ENCODE results near the gene SPATA32.
"Not testable (repeated sequence)": the region's sequence is repeated elsewhere in the genome, so short reads cannot be mapped to it uniquely, and the experiment has no call there.

SPATA32 gene, protein sequence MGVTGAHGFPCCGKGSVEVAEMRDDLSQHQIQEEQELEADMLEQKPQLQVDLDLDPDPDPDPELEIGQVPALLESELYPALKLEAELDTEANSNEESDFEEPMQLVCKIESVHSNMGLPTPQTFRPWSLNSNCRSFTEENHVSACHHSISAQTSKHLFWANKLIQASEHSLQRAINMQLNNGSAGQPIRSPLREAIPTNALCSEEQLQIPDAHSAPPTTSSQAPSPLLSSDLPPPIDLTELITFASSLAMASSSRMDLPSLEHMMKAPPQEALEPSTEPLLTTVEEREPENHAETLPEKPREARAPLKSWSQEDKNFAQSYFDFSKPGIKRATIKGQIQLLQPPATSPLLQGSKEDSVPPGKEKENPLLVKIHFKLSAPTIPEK

DNA sequence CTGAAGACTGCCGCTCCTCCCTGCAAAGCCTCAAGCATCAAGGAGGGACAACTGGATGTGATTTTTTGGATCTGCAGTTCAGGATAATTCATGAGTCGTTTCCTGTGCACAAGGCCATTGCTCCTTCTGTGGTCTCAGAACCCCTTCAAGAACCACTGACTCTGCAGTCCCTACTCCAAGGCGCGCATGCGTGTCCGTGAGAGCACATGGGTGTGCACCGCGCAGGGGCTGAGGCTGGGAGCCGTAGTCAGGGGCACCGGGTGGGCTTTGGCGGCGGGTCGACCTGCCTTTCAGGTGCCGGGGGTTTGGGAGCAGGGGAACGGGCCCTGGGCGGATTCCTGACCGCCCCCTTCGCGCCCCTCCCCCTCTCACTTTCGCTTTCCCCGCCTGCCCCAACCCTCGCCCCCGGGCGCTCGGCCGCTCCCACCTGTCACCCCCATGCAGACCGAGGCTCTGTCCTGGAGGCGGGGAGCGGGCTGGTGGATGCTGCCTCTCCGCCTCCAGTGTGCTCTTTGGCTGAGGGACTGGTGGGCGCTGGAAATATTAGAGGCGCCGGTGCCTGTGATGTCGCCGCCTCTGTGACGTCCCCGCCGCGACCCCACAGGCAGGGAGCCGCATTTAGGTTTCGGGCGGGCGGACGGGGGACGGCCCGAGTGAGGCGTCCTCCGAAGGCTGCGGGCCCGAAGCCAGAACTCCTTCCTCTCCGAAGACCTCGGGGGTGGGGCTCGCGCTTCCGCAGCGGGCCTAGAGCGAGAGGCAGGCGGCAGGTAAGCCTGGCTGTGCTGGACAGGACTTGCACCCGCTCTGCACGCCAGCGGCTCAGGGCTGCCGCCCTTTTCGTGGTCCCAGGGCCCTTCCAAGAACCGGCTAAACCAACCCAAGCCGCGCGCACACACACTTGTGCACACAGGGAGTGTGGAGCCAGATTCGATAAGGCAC is at the start of gene SPATA32:
Gene SPATA32, minus strand, starts transcription at position 518 of the 939 bp plus-strand sequence. Its CDS starts 78 bp downstream, at position 440.
- DNase-seq (ENCODE audit: low read depth): peak; percentile 64

DNA sequence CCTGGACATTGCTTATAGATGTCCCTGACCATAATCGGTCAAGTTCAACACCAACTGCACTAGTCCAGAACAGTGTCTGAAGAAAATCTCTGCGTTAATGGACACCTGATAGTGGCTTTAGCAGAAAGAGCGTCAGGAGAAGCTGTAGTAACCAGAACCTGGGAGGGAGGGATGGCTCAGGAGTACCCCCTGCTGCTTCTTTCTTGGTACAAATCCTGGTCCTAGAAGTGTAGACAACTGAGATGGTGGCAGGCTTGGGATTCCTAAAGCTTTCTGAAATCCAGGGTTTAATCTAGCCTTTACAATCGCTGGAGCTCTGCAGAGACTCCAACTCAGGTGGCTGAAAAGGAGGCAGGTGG is 49.5 kb upstream of the SPATA32 start:
- DNase-seq (ENCODE audit: low read depth): no peak

DNA sequence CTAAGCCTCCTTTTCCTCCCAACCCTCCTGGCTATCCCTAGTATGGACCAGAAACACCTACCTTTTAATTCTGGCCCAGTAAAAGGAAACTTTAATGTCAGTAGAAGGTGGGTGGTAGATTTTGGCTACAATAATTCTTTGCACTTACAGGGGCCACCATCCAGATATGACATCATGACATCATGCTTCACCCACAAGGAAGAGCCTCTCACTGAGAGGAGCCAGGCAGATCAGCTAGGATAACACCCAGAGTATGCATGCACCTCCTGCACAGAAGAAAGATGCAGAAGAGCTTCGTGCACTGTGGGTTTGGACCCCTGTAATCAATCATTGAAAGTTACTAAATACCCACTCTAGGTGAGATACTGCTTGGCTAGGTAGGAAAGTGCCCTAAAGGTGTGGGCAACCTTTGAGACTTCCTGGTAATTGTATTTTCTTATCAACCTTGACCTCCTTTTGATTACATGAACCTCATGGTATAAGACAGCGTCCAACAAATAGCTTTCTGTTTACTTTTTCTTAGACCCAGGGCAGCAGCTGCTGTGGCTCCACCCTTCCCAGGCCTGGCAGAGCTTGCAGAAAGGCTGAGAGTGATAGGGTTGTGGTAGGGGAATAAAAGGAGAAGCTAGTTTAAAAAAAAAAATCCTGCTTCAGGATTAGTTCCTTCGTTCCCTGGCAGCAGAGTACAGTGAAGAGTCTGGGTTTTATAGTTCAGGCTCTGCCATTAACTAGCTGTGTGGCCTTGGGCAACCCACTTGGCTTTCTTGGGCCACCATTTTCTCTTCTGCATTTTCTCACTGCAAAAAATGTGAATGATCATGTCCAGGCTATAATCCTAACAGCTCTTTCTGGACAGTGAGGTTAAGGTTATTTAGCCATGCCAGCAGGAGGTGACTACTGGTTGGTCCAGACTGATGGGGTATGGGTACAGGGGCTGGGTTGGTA is 48.8 kb upstream of the SPATA32 start:
- DNase-seq (ENCODE audit: low read depth): no peak

DNA sequence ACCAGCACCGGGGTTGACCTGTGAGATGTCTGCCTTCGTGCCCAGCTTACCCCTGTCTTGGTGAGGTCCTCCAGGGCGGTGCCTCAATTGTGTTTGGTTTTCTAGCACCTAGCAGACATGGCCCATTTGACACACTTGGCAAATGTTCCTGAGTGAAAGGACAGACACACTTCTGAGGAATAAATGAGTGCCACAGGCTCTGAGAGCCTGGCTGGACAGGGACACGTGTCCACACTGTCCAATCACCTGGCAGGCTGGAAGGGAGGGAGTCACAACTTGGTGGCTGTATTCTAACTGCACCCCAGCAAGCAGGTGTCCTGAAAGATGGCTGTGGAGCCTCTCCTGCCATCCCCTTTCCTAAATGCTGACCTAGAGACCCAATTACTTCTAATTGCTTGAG is 47.5 kb upstream of the SPATA32 start:
- no peak for DNase-seq (ENCODE audit: low read depth)

DNA sequence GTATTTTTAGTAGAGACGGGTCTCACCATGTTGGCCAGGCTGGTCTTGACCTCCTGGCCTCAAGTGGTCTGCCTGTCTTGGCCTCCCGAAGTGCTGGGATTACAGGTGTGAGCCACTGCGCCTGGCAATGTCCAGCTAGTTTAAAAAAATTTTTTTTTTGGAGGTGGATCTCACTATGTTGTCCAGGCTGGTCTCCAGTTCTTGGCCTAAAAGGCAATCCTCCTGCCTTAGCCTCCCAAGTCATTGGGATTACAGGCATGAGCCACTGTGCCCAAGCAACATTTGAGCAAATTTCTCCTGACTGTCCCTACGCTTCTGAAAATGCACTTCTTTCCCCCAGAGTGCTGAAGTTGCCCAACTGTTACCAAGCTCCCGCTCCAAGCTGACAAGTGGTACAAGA is 46.9 kb upstream of the SPATA32 start:
- no peak for DNase-seq (ENCODE audit: low read depth)

DNA sequence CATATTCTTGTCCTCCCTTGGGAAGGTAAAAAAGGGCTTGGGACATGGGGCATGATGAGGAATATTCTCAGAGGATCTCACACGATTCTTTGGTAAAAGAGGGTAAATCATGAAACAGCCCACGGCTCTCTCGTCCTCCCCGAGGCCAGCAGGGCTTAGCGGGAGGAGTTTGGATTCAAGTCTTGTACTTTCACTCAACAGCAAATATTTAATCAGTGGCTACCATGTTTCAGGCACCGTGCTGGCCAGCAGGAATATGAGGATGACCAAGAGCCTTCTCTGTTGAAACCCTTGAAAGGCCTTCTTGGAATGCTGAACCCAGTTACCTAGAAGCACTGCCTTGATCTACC is 46.1 kb upstream of the SPATA32 start:
- DNase-seq (ENCODE audit: low read depth): no peak

DNA sequence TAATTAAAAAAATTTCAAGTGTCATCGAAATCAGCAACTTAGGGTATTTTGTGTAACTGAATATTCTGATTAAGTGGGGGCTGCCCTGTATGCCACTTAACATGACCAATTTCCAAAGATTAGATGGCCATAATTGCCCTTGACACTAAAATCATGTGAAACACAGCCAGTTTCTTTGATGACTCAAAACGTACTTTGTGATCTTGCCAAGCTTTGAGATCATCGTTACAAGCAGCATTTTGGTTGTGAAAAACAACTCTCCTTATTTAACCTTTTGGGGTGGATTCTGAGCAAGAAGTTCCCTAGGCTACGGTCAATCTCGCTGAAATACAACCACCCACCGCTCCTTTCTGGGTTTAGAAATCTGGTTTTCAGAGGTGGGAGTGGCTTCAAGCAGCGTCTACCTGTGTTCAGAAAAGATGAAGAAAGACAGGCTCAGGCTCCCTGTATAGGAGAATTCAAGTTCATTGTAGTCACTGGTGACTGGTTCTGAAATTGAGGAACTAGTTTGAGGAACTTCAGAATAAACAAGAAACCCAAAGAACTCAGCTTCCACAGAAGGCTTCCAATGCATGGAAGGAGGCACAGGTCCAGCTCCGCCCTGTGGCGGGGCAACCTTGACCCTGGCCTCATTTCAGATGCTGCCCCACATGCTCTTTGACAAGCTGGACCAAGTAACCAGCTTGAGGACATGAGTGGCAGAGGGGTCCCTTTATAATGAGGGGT is 45.6 kb upstream of the SPATA32 start:
- DNase-seq (ENCODE audit: low read depth): no peak

DNA sequence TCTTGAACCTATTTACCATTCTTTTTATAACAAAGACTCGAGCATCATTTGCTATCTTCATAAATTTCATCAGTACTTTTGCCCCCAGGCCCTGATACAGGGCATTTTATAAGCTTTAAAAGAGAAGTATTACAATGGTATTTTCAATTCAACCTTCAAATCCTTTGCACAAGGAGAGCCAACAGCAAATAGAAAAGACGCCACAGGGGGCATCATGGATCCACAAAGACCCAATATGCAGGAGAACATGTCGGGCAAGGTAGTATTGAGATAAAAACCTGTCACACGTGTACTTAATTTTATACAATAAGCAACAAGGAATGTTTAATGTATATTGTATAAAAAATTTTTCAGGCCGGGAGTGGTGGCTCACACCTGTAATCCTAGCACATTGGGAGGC is 44.7 kb upstream of the SPATA32 start:
- no peak for DNase-seq (ENCODE audit: low read depth)

DNA sequence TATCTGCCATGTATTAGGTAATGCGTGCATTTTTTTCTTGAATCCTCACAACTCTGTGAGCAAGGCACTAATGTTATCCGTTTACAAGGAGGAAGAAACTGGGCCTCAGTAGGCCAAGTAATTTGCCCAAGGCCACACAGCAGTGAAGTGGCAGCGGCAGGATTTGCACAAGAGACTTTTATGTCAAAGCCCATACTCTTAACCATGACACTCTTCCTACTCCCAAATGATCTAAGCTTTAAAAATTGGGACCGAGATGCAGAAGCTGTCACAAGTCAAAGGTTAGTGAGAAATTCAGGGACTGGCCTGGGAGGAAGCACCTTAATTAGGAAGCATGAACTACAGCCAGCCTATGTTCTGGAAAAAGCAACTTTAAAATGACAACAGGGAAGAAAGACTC is 44.2 kb upstream of the SPATA32 start:
- no peak for DNase-seq (ENCODE audit: low read depth)

DNA sequence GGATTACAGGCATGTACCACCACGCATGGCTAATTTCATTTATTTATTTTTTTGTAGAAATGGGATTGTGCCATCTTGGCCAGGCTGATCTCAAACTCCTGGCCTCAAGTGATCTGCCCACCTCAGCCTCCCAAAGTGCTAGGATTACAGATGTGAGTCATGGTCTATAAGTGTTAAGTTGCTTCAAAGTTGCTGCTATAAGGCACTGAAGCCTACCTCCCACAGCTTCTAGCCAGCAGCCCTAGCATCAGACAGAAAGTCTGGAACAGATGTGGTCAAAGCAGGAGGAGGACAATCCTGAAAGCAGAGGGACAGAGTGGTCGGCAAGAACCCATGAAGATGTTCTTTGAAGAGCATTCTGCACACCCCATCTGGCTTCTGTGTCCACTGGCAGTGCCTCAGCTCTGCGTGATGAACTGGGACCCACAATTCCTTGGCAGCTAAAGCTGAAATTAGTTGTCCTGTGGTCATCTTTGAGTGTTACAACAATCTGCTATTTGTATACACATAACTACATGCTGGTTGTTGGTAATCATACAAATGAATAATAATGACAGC is 43.7 kb upstream of the SPATA32 start:
- DNase-seq (ENCODE audit: low read depth): no peak

DNA sequence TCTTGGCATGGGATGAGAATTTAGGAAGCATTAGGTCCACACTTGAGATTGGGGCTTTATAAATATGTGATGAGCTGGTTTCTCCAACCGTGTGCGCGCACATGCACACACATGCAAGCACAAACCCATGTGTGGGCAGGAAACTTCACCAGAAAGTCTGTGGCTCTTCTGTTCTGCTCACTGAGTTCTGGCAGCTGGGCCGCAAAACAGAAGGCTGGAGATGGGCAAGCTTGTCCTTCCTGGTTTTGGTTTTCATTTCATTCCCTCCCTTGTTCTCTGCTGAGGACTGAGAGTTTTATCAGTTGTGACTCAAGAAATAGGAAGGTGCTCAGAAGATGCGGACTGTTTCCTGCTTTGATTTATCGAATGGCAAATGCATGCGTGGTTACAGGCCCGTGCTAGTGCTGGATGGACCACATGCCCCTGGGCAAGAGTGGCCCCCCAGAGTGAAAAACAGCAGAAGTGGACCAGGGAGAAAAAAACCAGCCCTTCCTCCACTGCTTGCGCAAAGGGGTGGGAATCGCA is 40.8 kb upstream of the SPATA32 start:
- DNase-seq (ENCODE audit: low read depth): peak; percentile 14

DNA sequence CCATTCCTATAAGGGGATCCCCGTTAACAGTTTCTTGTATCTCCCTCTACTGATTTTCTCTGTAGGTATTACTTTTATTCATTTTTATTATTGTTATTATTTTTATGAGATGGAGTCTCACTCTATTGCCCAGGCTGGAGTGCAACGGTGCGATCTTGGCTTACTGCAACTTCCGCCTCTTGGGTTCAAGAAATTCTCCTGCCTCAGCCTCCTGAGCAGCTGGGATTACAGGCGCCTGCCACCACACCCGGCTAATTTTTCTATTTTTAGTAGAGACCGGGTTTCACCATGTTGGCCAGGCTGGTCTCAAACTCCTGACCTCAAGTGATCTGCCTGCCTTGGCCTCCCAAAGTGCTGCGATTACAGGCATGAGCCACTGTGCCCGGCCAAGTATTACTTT is 40.3 kb upstream of the SPATA32 start:
- DNase-seq (ENCODE audit: low read depth): not testable (repeated sequence)

DNA sequence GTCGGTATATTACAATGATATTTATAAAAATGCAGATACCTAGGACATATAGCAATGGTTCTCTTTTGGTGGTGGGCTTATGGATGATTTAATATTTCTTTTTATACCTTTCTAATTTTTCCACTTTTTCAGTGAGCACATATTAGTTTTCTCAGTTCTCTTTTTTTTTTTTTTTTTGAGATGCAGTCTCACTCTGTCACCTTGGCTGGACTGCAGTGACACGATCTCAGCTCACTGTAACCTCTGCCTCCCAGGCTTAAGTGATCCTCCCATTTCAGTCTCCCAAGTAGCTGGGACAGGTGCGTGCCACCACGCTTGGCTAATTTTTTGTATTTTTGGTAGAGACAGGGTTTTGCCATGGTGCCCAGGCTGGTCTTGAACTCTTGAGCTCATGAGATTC is 39.8 kb upstream of the SPATA32 start:
- no peak for DNase-seq (ENCODE audit: low read depth)

DNA sequence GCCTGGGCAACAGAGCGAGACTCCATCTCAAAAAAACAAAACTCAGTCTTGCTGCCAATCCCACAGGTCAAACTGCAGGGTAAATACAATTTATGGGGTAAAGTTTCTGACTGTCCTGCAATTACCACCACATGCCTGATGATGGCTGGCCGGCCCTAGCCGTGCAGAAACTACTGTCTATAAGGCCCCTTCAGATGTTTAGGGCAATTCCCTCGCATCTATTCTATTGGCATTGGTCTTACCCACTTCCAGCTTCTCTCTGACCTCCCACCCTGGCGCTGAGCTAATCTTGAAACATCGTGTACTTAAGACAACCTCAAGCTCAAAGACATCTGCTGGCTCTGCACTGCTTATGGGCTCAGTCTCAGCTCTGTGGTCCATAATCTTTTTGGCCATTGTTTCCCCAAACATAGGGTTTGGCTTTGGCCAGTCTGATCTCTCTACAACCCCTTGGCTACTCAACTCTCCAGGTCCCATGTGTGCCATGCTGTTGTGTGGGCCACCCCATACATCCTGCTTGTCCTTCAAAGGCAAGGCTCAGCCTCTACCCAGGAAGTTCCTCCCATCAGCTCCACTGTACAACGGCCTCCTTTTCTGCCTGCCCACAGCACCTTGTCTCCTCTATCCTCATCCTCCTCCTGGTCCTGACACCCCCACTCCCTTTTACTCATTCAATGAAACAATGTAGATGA is 38.3 kb upstream of the SPATA32 start:
- no peak for DNase-seq (ENCODE audit: low read depth)

DNA sequence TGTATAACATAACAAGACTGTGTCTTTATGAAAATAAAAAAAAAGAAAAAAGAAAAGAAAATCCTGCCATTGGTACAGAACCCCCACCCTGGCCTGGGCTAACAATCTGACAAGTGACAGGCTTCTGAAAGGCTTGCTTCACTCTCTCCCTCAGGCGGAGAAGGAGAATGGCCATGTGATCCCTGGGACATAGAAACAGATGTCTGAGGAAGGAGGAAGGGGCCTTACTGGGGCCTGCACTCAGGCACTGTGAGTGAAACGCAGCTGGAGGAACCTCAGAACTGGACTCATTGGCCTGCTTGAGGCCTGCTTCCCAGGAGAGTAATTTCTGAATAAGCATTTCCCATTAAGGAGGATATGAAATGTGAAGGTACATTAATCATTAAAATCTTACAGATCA is 37.5 kb upstream of the SPATA32 start:
- no peak for DNase-seq (ENCODE audit: low read depth)

DNA sequence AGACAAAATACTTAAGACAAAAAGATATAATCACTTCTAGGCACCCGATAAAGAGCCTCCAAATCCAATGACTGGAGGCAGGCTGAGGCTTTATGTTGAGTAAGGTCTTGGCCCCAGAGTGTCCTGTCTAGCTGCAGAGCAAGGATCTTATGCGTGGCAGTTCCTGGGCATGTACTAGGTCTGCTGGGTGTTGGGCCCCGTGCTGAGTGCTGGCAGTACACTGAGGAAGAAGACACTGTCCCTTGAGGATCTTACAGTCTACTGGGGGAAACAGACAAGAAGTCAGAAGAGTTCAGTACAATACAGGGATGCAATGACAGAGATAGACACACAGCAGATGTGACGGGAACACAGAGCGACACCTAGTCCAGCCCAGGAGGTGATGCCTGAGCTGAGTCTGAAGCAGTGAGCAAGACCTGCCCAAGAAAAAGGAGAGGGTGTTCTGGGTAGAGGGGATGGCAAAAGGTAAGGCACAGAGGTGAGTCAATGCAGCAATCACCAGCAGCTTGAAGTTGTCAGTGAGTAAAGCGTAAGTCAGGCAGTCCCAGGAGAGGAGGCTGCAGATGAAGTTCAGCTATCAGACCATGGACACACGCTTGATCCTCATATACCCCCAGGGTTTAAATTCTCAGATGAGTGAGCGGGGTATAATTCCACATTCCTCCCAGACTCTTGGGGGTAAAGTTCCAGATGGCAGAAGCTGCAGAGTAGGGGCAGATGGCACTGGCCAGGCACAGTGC is 36.8 kb upstream of the SPATA32 start:
- no peak for DNase-seq (ENCODE audit: low read depth)

DNA sequence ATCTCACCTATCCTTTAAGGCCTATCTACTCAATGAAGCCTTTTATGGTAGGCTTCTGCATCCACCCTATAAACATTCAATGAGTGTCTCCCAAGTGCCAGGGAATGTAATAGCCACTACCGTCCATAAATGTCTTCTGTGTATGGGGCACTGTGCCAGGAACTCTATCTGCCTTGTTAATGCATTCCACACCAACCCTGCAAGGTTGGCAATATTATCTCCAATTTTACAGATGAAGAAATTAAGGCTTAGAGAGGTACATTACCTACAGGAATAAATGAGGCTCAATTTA is 34.9 kb upstream of the SPATA32 start:
- DNase-seq (ENCODE audit: low read depth): no peak

DNA sequence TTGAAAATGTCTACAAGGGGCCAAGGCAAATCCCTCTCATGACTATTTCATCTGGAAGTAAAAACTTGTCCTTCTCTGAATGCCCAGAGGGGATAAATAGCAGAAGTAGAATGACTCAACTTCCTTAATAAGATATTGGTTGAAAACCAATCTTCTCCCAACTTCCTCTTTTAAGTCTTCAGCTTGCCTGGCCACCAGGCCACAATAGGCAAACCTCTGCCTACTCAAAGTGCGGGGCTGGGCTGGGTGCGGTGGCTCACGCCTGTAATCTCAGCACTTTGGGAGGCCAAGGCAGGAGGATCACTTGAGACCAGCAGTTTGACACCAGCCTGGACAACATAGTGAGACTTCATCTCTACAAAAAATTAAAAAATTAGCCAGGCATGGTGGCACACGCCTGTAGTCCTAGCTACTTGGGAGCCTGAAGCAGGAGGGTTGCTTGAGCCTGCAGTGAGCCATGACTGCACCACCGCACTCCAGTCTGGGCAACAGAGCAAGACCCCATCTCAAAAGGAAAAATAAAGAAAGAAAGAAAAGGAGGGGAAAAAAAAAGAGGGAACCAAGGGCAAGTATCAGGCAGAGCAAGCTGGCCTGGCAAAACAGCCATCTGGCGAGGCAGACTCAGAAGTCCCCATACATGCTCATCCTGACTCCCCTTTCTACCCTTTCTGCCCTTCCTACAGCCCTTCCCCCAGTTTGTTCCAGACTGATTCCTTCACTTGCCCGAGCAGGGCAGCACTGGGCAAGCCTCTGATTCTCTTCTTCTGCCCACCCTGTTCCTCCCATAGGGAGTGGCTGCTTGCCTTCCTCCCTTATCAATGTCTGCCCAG is 34.3 kb upstream of the SPATA32 start:
- DNase-seq (ENCODE audit: low read depth): no peak

DNA sequence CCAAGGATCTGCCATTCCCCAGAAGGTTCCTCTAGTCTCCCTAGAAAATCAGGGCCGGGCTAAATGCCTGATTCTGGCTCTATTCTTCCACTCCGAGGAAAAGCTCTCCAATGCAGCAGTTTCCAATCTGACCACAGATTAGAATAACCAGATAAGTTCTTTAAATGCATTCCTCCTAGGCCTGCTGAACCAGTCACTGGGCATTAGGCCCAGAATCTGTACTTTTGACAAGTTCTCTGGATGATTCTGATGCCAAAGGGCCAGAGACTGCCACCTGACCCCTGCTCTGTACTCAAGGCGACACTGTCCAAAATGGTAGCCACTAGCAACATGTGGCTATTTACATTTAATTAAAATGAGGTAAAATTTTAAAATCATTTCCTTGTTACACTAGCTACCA is 32.6 kb upstream of the SPATA32 start:
- no peak for DNase-seq (ENCODE audit: low read depth)
